WTC11 (cell line): Measurements from ENCODE around the gene PNCK. TPM values are rescaled to one million over a fixed set of nuclear protein-coding genes. Genes with fewer than 3 reads are reported as not detected.

Experiments
- ATAC-seq: fragments of 200-7000 bp; cut with Tn5 transposase; 2 replicates; pipeline ENCODE4 v1.10.0; 2021; ENCODE audit warnings: mild to moderate bottlenecking, moderate library complexity
- CTCF ChIA-PET: fragments of 300-600 bp; sonication (Branson Sonifier 250); formaldehyde crosslinking; loops from one replicate; lab custom pipeline; 2021; ENCODE audit warnings: antibody characterized with exemption; lab: Charles Lee
- POLR2A ChIA-PET: fragments of 350-600 bp; sonication (Branson Sonifier 250); formaldehyde crosslinking; loops from one replicate; lab custom pipeline; 2021; ENCODE audit warnings: antibody characterized with exemption; lab: Charles Lee
- DNase-seq: peaks from one replicate; pipeline ENCODE4 v3.0.0; 2021; ENCODE audit warnings: low spot score
- H3K27ac Mint-ChIP-seq: 2 replicates; pipeline ENCODE4 v1.8.0; 2021; ENCODE audit warnings: mixed read lengths
- H3K27me3 Mint-ChIP-seq: 2 replicates; pipeline ENCODE4 v1.8.0; 2021; ENCODE audit warnings: low read depth, mild to moderate bottlenecking, moderate library complexity, mixed read lengths
- H3K36me3 Mint-ChIP-seq: 2 replicates; pipeline ENCODE4 v1.8.0; 2021; ENCODE audit warnings: mixed read lengths
- H3K4me1 Mint-ChIP-seq: 2 replicates; pipeline ENCODE4 v1.8.0; 2022; ENCODE audit warnings: mixed read lengths
- H3K4me3 Mint-ChIP-seq: 2 replicates; pipeline ENCODE4 v1.8.0; 2021; ENCODE audit warnings: mild to moderate bottlenecking, moderate library complexity, mixed read lengths
- H3K9me3 Mint-ChIP-seq: 2 replicates; pipeline ENCODE4 v1.8.0; 2021; ENCODE audit warnings: mixed read lengths
- AFF4 ChIP-seq: sonication (generic); formaldehyde crosslinking; IDR thresholded peaks from 2 replicates; pipeline ENCODE4 v1.8.1; 2023; ENCODE audit warnings: mild to moderate bottlenecking, missing genetic modification reagents, borderline replicate concordance
- ATF2 ChIP-seq: sonication (generic); formaldehyde crosslinking; IDR thresholded peaks from 2 replicates; pipeline ENCODE4 v1.8.1; 2022; ENCODE audit warnings: low read depth, missing genetic modification reagents, borderline replicate concordance
- CBFB ChIP-seq: sonication (generic); formaldehyde crosslinking; IDR thresholded peaks from 2 replicates; pipeline ENCODE4 v1.8.1; 2022; ENCODE audit warnings: mild to moderate bottlenecking, low read depth, missing genetic modification reagents
- E2F4 ChIP-seq: sonication (generic); formaldehyde crosslinking; IDR thresholded peaks from 2 replicates; pipeline ENCODE4 v1.8.1; 2022; ENCODE audit warnings: low read depth, mild to moderate bottlenecking, moderate library complexity, missing genetic modification reagents, borderline replicate concordance
- E2F5 ChIP-seq: sonication (generic); formaldehyde crosslinking; IDR thresholded peaks from 2 replicates; pipeline ENCODE4 v1.8.1; 2022; ENCODE audit warnings: mild to moderate bottlenecking, moderate library complexity, missing genetic modification reagents
- ESRRA ChIP-seq: sonication (generic); formaldehyde crosslinking; IDR thresholded peaks from 2 replicates; pipeline ENCODE4 v1.8.1; 2022; ENCODE audit warnings: mild to moderate bottlenecking, missing genetic modification reagents, borderline replicate concordance
- GRHL2 ChIP-seq: fragments of 250-450 bp; sonication (Bioruptor Pico); IDR thresholded peaks from 2 replicates; pipeline ENCODE4 v1.8.0; 2022; ENCODE audit warnings: mild to moderate bottlenecking, moderate library complexity; ENCODE audit not compliant: insufficient replicate concordance, severe bottlenecking
- HMGXB4 ChIP-seq: sonication (generic); formaldehyde crosslinking; IDR thresholded peaks from 2 replicates; pipeline ENCODE4 v1.8.1; 2023; ENCODE audit warnings: mild to moderate bottlenecking, moderate library complexity, missing genetic modification reagents
- JAZF1 ChIP-seq: fragments of 250-450 bp; sonication (Bioruptor Pico); IDR thresholded peaks from 2 replicates; pipeline ENCODE4 v1.9.0; 2021; ENCODE audit warnings: moderate library complexity, mild to moderate bottlenecking, inconsistent platforms
- MAX ChIP-seq: sonication (generic); formaldehyde crosslinking; IDR thresholded peaks from 2 replicates; pipeline ENCODE4 v1.8.0; 2022; ENCODE audit warnings: mild to moderate bottlenecking, missing genetic modification reagents
- STAT6 ChIP-seq: sonication (generic); formaldehyde crosslinking; conservative IDR thresholded peaks from 2 replicates; pipeline ENCODE4 v1.8.1; 2023; ENCODE audit warnings: mild to moderate bottlenecking, low read depth, missing genetic modification reagents, moderate library complexity
- TCF7 ChIP-seq: sonication (generic); formaldehyde crosslinking; IDR thresholded peaks from 2 replicates; pipeline ENCODE4 v1.8.0; 2022; ENCODE audit warnings: mild to moderate bottlenecking, low read depth, missing genetic modification reagents, moderate library complexity
- TP53 ChIP-seq: sonication (generic); formaldehyde crosslinking; IDR thresholded peaks from 2 replicates; pipeline ENCODE4 v1.8.1; 2023; ENCODE audit warnings: mild to moderate bottlenecking, missing genetic modification reagents
- ZNF317 ChIP-seq: sonication (generic); formaldehyde crosslinking; IDR thresholded peaks from 2 replicates; pipeline ENCODE4 v1.8.1; 2023; ENCODE audit warnings: low read depth, mild to moderate bottlenecking, moderate library complexity, missing genetic modification reagents, borderline replicate concordance
- ZNF416 ChIP-seq: fragments of 250-450 bp; sonication (Bioruptor Pico); IDR thresholded peaks from 2 replicates; pipeline ENCODE4 v1.9.0; 2021; ENCODE audit warnings: mild to moderate bottlenecking, inconsistent platforms
- ZSCAN18 ChIP-seq: fragments of 250-450 bp; sonication (Bioruptor Pico); IDR thresholded peaks from 2 replicates; pipeline ENCODE4 v2.1.2; 2022; ENCODE audit warnings: mild to moderate bottlenecking, moderate library complexity
- total RNA-seq: library from RNA; stranded (reverse); gene quantifications from 3 replicates; pipeline ENCODE4 v1.2.3, GENCODE V29; 2021

PNCK gene
- total RNA-seq, 1 experiment from 2014 or later = 8.6 TPM

- ATAC-seq = no peak
- Mint-ChIP-seq H3K9me3 (no peaks in the 10 kb centered on the region), H3K36me3 (no peaks in the 10 kb centered on the region), H3K4me3 (no peak overlapping the region), H3K4me1 (peaks cover 10% of the 10 kb centered on the region)
- ChIA-PET CTCF (interaction anchor here (0.5 to 2.4 kb wide), 8 partner anchors 10 to 91 kb away, joined by 3 to 13 read pairs (median 3); no protein-coding TSS in a partner anchor), POLR2A (no interaction called here)
- TF ChIP-seq MAX = no peak
- TF ChIP-seq ZNF317 = no peak
- no peak for TF ChIP-seq TP53
- TF ChIP-seq ZSCAN18 (CRISPR knock-in tag) = no peak
- no peak for TF ChIP-seq STAT6 (CRISPR knock-in tag)
- no peak for TF ChIP-seq HMGXB4 (CRISPR knock-in tag)
- TF ChIP-seq E2F5 = no peak
- TF ChIP-seq, all 79 proteins: peak for 0
- DNase-seq = no peak
- Mint-ChIP-seq H3K27ac (no peak overlapping the region), H3K27me3 (peaks cover 43% of the 10 kb centered on the region)
Measured at GRCh38 chrX:153640045-153640686, 33.4 kb downstream of the PNCK start.

- Mint-ChIP-seq H3K4me3 (no peak overlapping the region), H3K27me3 (peaks cover 35% of the 10 kb centered on the region), H3K9me3 (no peaks in the 10 kb centered on the region), H3K27ac (no peak overlapping the region), H3K36me3 (no peaks in the 10 kb centered on the region), H3K4me1 (peaks cover 10% of the 10 kb centered on the region)
- ATAC-seq (no peak), DNase-seq (no peak)
- POLR2A ChIA-PET = no interaction called here
- CTCF ChIA-PET = interaction anchor here (1.2 to 2.4 kb wide), 4 partner anchors 10 to 29 kb away, joined by 3 to 13 read pairs (median 9); no protein-coding TSS in a partner anchor
- TF ChIP-seq CBFB (no peak), TCF7 (CRISPR knock-in tag) (no peak), E2F4 (CRISPR knock-in tag) (no peak), ESRRA (CRISPR knock-in tag) (no peak), ZNF416 (CRISPR knock-in tag) (no peak), AFF4 (no peak), JAZF1 (CRISPR knock-in tag) (no peak), ATF2 (CRISPR knock-in tag) (no peak), GRHL2 (no peak)
Measured at GRCh38 chrX:153639177-153640044, 34.2 kb downstream of the PNCK start.
